Activated T-cell treated with anti-CD3 and anti-CD28 coated beads for 24 hours (primary cell): ENCODE measurements around the gene RFC5.
"Not testable (repeated sequence)": the region's sequence is repeated elsewhere in the genome, so short reads cannot be mapped to it uniquely, and the experiment has no call there.

Source experiments
- DNase-seq: peaks from one replicate; pipeline ENCODE4 v3.0.0-alpha.2; 2020; ENCODE audit warnings: low read depth

The RFC5 gene

GRCh38 chr12:118015306-118015705, 1.2 kb upstream of the RFC5 start:
- DNase-seq, result no peak

- DNase-seq, result no peak
Observed at GRCh38 chr12:118015944-118016343, 559 bp upstream of the RFC5 start.

GRCh38 chr12:118017926-118018325, 1.4 kb downstream of the RFC5 start:
- no peak for DNase-seq

GRCh38 chr12:118020036-118020435, 3.5 kb downstream of the RFC5 start:
- DNase-seq, result no peak

GRCh38 chr12:118022097-118022727, 5.7 kb downstream of the RFC5 start:
- DNase-seq, result not testable (repeated sequence)

- DNase-seq, result no peak
Observed at GRCh38 chr12:118022728-118023109, 6.2 kb downstream of the RFC5 start.

GRCh38 chr12:118023301-118023860, 6.9 kb downstream of the RFC5 start:
- DNase-seq, result no peak

GRCh38 chr12:118025168-118025567, 8.7 kb downstream of the RFC5 start:
- no peak for DNase-seq

GRCh38 chr12:118029166-118029565, 12.7 kb downstream of the RFC5 start:
- no peak for DNase-seq

- no peak for DNase-seq
Observed at GRCh38 chr12:118032188-118032587, 15.7 kb downstream of the RFC5 start.

- DNase-seq, result no peak
Observed at GRCh38 chr12:118033323-118033722, 16.8 kb downstream of the RFC5 start.

- no peak for DNase-seq
Observed at GRCh38 chr12:118033902-118034301, 17.4 kb downstream of the RFC5 start.

GRCh38 chr12:118034429-118035189, 18.1 kb downstream of the RFC5 start:
- no peak for DNase-seq

- no peak for DNase-seq
Observed at GRCh38 chr12:118035190-118036041, 18.9 kb downstream of the RFC5 start.

- no peak for DNase-seq
Observed at GRCh38 chr12:118036672-118037411, 20.3 kb downstream of the RFC5 start.

GRCh38 chr12:118038137-118038536, 21.6 kb downstream of the RFC5 start:
- no peak for DNase-seq

GRCh38 chr12:118042091-118042490, 25.6 kb downstream of the RFC5 start:
- DNase-seq, result no peak

- no peak for DNase-seq
Observed at GRCh38 chr12:118044075-118044474, 27.6 kb downstream of the RFC5 start.

- no peak for DNase-seq
Observed at GRCh38 chr12:118044577-118044976, 28.1 kb downstream of the RFC5 start.

- DNase-seq, result no peak
Observed at GRCh38 chr12:118046430-118046829, 29.9 kb downstream of the RFC5 start.

GRCh38 chr12:118050972-118051910, 34.7 kb downstream of the RFC5 start:
- DNase-seq, result no peak
